ENCODE measurements around the gene HS3ST1.

DNA sequence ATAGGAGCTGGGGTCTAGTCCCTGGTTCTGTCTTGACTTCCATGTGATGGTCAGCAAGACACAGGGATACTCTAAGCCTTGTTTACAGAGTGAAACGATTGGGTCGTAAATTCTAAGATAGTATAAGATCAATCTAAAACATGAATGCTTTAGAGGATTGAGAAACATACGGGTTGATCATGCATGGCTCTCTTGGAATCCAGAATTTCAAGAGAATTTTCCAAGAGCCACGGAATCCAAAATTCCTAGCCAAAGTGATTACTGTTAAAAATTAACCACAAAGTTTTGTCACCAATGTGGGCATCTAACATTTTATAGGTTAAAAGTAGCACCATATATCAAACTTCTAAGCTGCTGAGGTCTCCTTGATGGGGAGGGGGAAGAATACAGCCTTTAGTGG is 16.5 kb downstream of the HS3ST1 start:
- no peak for TF ChIP-seq GATA2 (IDR thresholded peaks at IDR 0.05; ENCODE audit: low read depth, low read length)
- TF ChIP-seq GATA3 (IDR thresholded peaks at IDR 0.05; ENCODE audit: low read depth, low read length) = no peak

Data from SH-SY5Y (cell line).